Fibroblast of lung (primary cell): Measurements from ENCODE around the gene SLC5A10. TPM values are rescaled to one million over a fixed set of nuclear protein-coding genes. Genes with fewer than 3 reads are reported as not detected.

Experiments used
- DNase-seq, 2 donors: peaks; one replicate each; pipeline versions ENCODE4 v3.0.0 to v3.0.0-alpha.2; 2010; ENCODE audit warnings: low read depth in 2 of 2
- H2AFZ ChIP-seq: 2 replicates; pipeline ENCODE4 v1.5.1; 2012; ENCODE audit warnings: low read length, control low read depth, inconsistent platforms
- H3K27ac ChIP-seq: 2 replicates; pipeline ENCODE4 v1.5.1; 2011; ENCODE audit warnings: low read length, control low read depth; ENCODE audit not compliant: insufficient read depth
- H3K27me3 ChIP-seq: 2 replicates; pipeline ENCODE4 v1.5.1; 2011; ENCODE audit warnings: mild to moderate bottlenecking, low read length; ENCODE audit not compliant: control insufficient read depth, insufficient read depth
- H3K36me3 ChIP-seq: 2 replicates; pipeline ENCODE4 v1.5.1; 2011; ENCODE audit warnings: low read length; ENCODE audit not compliant: control insufficient read depth, insufficient read depth
- H3K4me1 ChIP-seq: 2 replicates; pipeline ENCODE4 v1.5.1; 2011; ENCODE audit warnings: low read length; ENCODE audit not compliant: control insufficient read depth, insufficient read depth; ENCODE audit errors: extremely low read depth
- H3K4me2 ChIP-seq: 2 replicates; pipeline ENCODE4 v1.5.1; 2011; ENCODE audit warnings: low read length, control low read depth; ENCODE audit not compliant: insufficient read depth; ENCODE audit errors: extremely low read depth
- H3K4me3 ChIP-seq, 4 experiments: fragments of 200-600 bp in 1 of 4; sonication (generic) in 1 of 4; replicated peaks in 1 of 4; 2 replicates each; pipeline ENCODE4 v1.5.1; 2011 to 2016; ENCODE audit warnings: low read length in 4 of 4, low read depth in 3 of 4, mild to moderate bottlenecking in 3 of 4, control low read depth in 2 of 4, inconsistent platforms in 1 of 4, mixed read lengths in 1 of 4; ENCODE audit not compliant: insufficient read depth in 1 of 4; ENCODE audit errors: control extremely low read depth in 1 of 4
- H3K79me2 ChIP-seq: 2 replicates; pipeline ENCODE4 v1.5.1; 2012; ENCODE audit warnings: mild to moderate bottlenecking, low read length, inconsistent platforms; ENCODE audit not compliant: control insufficient read depth, insufficient read depth
- H3K9ac ChIP-seq: 2 replicates; pipeline ENCODE4 v1.5.1; 2011; ENCODE audit warnings: mild to moderate bottlenecking, low read length, control low read depth; ENCODE audit not compliant: insufficient read depth
- H3K9me3 ChIP-seq: 2 replicates; pipeline ENCODE4 v1.5.1; 2012; ENCODE audit warnings: low read depth, low read length; ENCODE audit not compliant: control insufficient read depth, insufficient read depth
- H4K20me1 ChIP-seq: 2 replicates; pipeline ENCODE4 v1.5.1; 2011; ENCODE audit warnings: low read length; ENCODE audit not compliant: control insufficient read depth, insufficient read depth; ENCODE audit errors: extremely low read depth
- EZH2 ChIP-seq: IDR thresholded peaks from 2 replicates; pipeline ENCODE4 v1.5.1; 2012; ENCODE audit warnings: low read length, control low read depth, mild to moderate bottlenecking; ENCODE audit errors: missing control alignments
- polyA plus RNA-seq, 2 donors: library from polyadenylated mRNA; depleted of rRNA in 1 of 2; stranded (reverse) in 1 of 2; unstranded in 1 of 2; fragments of >200 nt; gene quantifications; 2 replicates each; pipeline ENCODE4 v1.2.1, GENCODE V29; 2011 to 2012; ENCODE audit warnings: missing spikeins in 1 of 2
- total RNA-seq: library from RNA; depleted of rRNA; stranded (reverse); fragments of >200 nt; gene quantifications from 2 replicates; pipeline ENCODE4 v1.2.1, GENCODE V29; 2014
- TF ChIP-seq, protein P1 (sequence below), 2 donors: IDR thresholded peaks in 1 of 2; conservative IDR thresholded peaks in 1 of 2; 1 replicate in 1 of 2; 2 replicates in 1 of 2; pipeline ENCODE4 v1.5.1; 2011 to 2012; ENCODE audit warnings: low read length in 2 of 2, control low read depth in 1 of 2, inconsistent platforms in 1 of 2, low read depth in 1 of 2, mild to moderate bottlenecking in 1 of 2

SLC5A10 gene
- total and polyA plus RNA-seq, 2 donors (not counting 1 experiment from before 2014, with no cell fraction given) = not detected

DNA sequence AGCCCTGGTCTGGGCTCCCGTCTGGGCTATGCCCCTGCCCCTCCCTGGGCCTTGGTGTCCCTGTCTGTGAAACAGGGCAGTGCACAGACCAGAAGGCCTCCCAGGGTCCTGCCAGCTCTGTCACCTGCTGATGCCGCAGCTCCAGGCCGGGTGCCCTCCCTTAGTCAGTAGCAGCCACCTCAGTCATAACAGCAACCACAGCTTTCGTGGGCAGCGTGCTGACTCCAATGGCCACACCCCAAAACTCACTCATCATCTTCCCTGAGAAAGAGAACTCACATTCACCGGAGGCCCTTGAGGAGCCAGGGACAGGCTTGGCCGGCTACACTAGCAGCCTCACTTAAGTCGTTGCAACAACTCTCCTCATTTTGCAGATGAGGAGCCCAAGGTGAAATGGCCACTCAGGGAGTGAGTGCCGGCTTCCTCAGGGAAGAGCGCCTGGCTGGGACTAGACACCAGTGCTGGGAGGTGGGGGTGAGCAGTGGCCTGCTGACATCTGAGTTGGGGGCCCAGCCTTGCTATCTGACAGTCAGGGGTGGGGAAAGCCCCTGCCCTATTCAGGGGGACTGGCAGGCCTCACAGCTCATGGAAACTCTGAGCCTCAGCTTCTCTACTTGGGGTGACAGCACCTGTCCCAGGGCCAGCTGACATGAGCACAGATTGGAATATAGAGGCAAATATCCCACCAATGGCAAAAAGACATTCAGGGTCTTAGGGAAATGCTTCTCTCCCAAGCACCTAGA, 22.6 kb downstream of the SLC5A10 start:
- TF ChIP-seq EZH2 = no peak
- no peak overlapping the region for H3K4me3 ChIP-seq
- H3K9ac ChIP-seq = no peak overlapping the region
- H3K36me3 ChIP-seq = peaks cover 11% of the 10 kb centered on the region
- H3K27me3 ChIP-seq = no peaks in the 10 kb centered on the region
- no peak overlapping the region for H3K27ac ChIP-seq
- H4K20me1 ChIP-seq = no peaks in the 10 kb centered on the region
- DNase-seq = peak in 1 of 2 donors; percentile 30
- no peaks in the 10 kb centered on the region for H3K79me2 ChIP-seq
- no peak overlapping the region for H3K4me2 ChIP-seq
- H3K4me1 ChIP-seq = no peaks in the 10 kb centered on the region
- H3K9me3 ChIP-seq = no peaks in the 10 kb centered on the region
- no peak overlapping the region for H2AFZ ChIP-seq

DNA sequence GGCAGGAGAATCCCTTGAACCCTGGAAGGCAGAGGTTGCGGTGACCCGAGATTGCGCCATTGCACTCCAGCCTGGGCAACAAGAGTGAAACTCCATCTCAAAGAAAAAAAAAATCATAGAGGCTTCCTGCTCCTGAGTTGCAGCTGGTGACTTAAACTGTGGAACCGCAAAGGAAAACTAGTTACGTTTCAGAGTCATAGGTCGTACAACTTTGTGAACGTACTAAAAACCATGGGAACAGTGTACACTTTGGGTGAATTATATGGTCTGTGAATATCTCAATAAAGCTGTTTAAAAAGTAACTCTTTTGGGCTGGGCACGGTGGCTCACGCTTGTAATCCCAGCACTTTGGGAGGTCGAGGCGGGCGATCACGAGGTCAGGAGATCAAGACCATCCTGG, 23.6 kb downstream of the SLC5A10 start:
- no peak overlapping the region for H3K27ac ChIP-seq
- H3K4me3 ChIP-seq = no peak overlapping the region
- no peak overlapping the region for H3K4me2 ChIP-seq
- no peaks in the 10 kb centered on the region for H3K4me1 ChIP-seq
- TF ChIP-seq, protein P1, sequence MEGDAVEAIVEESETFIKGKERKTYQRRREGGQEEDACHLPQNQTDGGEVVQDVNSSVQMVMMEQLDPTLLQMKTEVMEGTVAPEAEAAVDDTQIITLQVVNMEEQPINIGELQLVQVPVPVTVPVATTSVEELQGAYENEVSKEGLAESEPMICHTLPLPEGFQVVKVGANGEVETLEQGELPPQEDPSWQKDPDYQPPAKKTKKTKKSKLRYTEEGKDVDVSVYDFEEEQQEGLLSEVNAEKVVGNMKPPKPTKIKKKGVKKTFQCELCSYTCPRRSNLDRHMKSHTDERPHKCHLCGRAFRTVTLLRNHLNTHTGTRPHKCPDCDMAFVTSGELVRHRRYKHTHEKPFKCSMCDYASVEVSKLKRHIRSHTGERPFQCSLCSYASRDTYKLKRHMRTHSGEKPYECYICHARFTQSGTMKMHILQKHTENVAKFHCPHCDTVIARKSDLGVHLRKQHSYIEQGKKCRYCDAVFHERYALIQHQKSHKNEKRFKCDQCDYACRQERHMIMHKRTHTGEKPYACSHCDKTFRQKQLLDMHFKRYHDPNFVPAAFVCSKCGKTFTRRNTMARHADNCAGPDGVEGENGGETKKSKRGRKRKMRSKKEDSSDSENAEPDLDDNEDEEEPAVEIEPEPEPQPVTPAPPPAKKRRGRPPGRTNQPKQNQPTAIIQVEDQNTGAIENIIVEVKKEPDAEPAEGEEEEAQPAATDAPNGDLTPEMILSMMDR (conservative IDR thresholded peaks at IDR 0.05 in 1 of 2, IDR thresholded peaks at IDR 0.05 in 1 of 2; ENCODE audit: low read depth in 1 of 2, low read length in 2 of 2) = no peak
- no peaks in the 10 kb centered on the region for H3K79me2 ChIP-seq
- DNase-seq = peak in 1 of 2 donors; percentile 36
- no peaks in the 10 kb centered on the region for H3K9me3 ChIP-seq
- H3K36me3 ChIP-seq = peaks cover 11% of the 10 kb centered on the region
- no peak overlapping the region for H3K9ac ChIP-seq
- H4K20me1 ChIP-seq = no peaks in the 10 kb centered on the region
- no peak overlapping the region for H2AFZ ChIP-seq
- H3K27me3 ChIP-seq = no peaks in the 10 kb centered on the region

DNA sequence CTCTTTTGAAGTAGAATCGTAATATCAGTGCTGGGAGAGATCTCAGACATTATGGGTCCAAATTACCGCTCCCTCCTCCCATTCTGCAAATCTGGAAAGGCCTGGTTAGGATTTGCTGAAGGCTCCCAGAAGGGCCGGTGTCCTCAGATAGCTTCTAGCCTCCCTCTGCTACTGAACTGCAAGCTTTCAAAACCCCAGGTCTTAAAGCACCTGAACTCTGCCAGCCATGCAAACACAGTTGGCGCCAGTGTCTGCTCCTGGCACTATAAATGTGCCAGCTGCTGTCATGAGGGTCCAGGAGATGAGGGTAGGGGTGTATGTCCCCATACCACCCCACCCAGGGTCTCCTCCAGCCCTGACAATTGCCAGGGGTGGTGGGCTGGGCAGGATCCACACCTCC, 24.2 kb downstream of the SLC5A10 start:
- H3K79me2 ChIP-seq = no peaks in the 10 kb centered on the region
- H3K27me3 ChIP-seq = no peaks in the 10 kb centered on the region
- no peak overlapping the region for H3K27ac ChIP-seq
- TF ChIP-seq, protein P1 (conservative IDR thresholded peaks at IDR 0.05 in 1 of 2, IDR thresholded peaks at IDR 0.05 in 1 of 2; ENCODE audit: low read depth in 1 of 2, low read length in 2 of 2) = no peak
- no peak for TF ChIP-seq EZH2
- peaks cover 10% of the 10 kb centered on the region for H3K36me3 ChIP-seq
- no peak overlapping the region for H2AFZ ChIP-seq
- no peak overlapping the region for H3K4me2 ChIP-seq
- no peaks in the 10 kb centered on the region for H4K20me1 ChIP-seq
- no peak for DNase-seq
- H3K9ac ChIP-seq = no peak overlapping the region
- H3K4me3 ChIP-seq = no peak overlapping the region
- peaks cover 3% of the 10 kb centered on the region for H3K4me1 ChIP-seq
- H3K9me3 ChIP-seq = no peaks in the 10 kb centered on the region
